ENCODE results near the gene VPS4A. TPM values are rescaled to one million over a fixed set of nuclear protein-coding genes. Genes with fewer than 3 reads are reported as not detected.

Gene VPS4A
- total RNA-seq, 1 experiment from 2014 or later = 42.2 TPM

GRCh38 chr16:69326172-69326873, 15.2 kb downstream of the VPS4A start (continued):
- no peak for TF ChIP-seq CTCF (IDR thresholded peaks at IDR 0.05 in 2 of 3, conservative IDR thresholded peaks at IDR 0.05 in 1 of 3; ENCODE audit: borderline replicate concordance in 1 of 3, insufficient read depth in 1 of 3, low read depth in 2 of 3, low read length in 2 of 3)

- Histone ChIP-seq H4K20me1 (ENCODE audit: insufficient read depth) (peaks cover 20% of the 10 kb centered on the region; the same call in 1 of the 2 replicates), H3K79me2 (ENCODE audit: insufficient read depth, low read length) (peaks cover 91% of the 10 kb centered on the region), H3K9me2 (ENCODE audit: insufficient read depth) (no peaks in the 10 kb centered on the region), H3K27ac (ENCODE audit: low read depth, low read length) (no peak overlapping the region), H3K36me3 (ENCODE audit: control insufficient read depth in 1 of 2, insufficient read depth in 2 of 2, low read length in 2 of 2) (peaks cover 34 to 61% of the 10 kb centered on the region in 2 experiments), H2AFZ (ENCODE audit: low read depth, low read length, poor library complexity, severe bottlenecking) (no peak overlapping the region), H3K4me3 (replicated peaks in 1 of 2; ENCODE audit: low read depth in 1 of 2, low read length in 2 of 2) (no peak overlapping the region), H3K27me3 (ENCODE audit: insufficient read depth, low read length) (no peaks in the 10 kb centered on the region), H3K4me1 (ENCODE audit: control insufficient read depth in 1 of 2, insufficient read depth in 2 of 2, low read length in 2 of 2) (peaks cover 18 to 33% of the 10 kb centered on the region in 2 experiments), H3K9ac (ENCODE audit: low read length) (peak overlapping the region; percentile 88; the same call in 1 of the 2 replicates), H3K4me2 (ENCODE audit: low read length) (peak overlapping the region; percentile 97; the same call in 1 of the 2 replicates), H3K9me3 (ENCODE audit: control insufficient read depth in 1 of 2, insufficient read depth in 1 of 2, low read depth in 1 of 2, low read length in 2 of 2) (no peaks in the 10 kb centered on the region)
- BruUV-seq (replicated peaks) = no TSS peak
- TF ChIP-seq ATF3 (IDR thresholded peaks at IDR 0.05) (no peak), EZH2phosphoT487 (IDR thresholded peaks at IDR 0.05; ENCODE audit: borderline replicate concordance) (no peak), ELF1 (IDR thresholded peaks at IDR 0.05; ENCODE audit: borderline replicate concordance, low read depth) (no peak), YY1 (IDR thresholded peaks at IDR 0.05; ENCODE audit: extremely low read depth, insufficient replicate concordance, low read depth, low read length) (no peak), ZFX (IDR thresholded peaks at IDR 0.05) (no peak), TCF7L2 (IDR thresholded peaks at IDR 0.05; ENCODE audit: borderline replicate concordance, extremely low read depth, insufficient read depth, insufficient read length) (no peak), CEBPB (IDR thresholded peaks at IDR 0.05; ENCODE audit: low read depth) (no peak), JUND (IDR thresholded peaks at IDR 0.05) (no peak), RAD21 (IDR thresholded peaks at IDR 0.05; ENCODE audit: low read depth) (no peak), EGR1 (IDR thresholded peaks at IDR 0.05; ENCODE audit: low read depth) (no peak)
- ChIA-PET RAD21 (ENCODE audit: low non-redundant PET in 1 of 2, low total read pairs in 2 of 2, uncharacterized antibody in 2 of 2, unreplicated experiment in 2 of 2) (interaction anchor here in 1 of 2 experiments (0.7 kb wide), 1 partner anchor 397 kb away, joined by 4 read pairs; no protein-coding TSS in a partner anchor), POLR2A (interaction anchor here (0.6 kb wide), 1 partner anchor 478 kb away, joined by 3 read pairs; no protein-coding TSS in a partner anchor), CTCF (no interaction called here)
- DNase-seq (ENCODE audit: low read depth, low spot score) (no peak), ATAC-seq (no peak)
- intact Hi-C loops (cut with micrococcal nuclease) = no loop called here
Measured at GRCh38 chr16:69327585-69328310, 16.6 kb downstream of the VPS4A start.

Measured in HCT116 (cell line).